H1 (cell line): ENCODE measurements around the gene TEAD1. TPM values are rescaled to one million over a fixed set of nuclear protein-coding genes. Genes with fewer than 3 reads are reported as not detected.
A peak's percentile ranks its signal among the peaks of the same experiment; 100 is the strongest.

Experiments used
- CTCF ChIA-PET: fragments of 300-600 bp; sonication (Branson Sonifier 250); formaldehyde crosslinking; loops from one replicate; lab custom pipeline; 2021; ENCODE audit not compliant: partially characterized antibody; lab: Charles Lee
- POLR2A ChIA-PET: fragments of 300-600 bp; sonication (Branson Sonifier 250); formaldehyde crosslinking; loops from one replicate; lab custom pipeline; 2021; ENCODE audit warnings: inconsistent platforms; ENCODE audit not compliant: partially characterized antibody; lab: Charles Lee
- DNase-seq, 2 experiments: peaks; one replicate each; pipeline versions ENCODE4 v3.0.0 to v3.0.0-alpha.2; 2010 to 2022; ENCODE audit warnings: low spot score in 2 of 2, low read depth in 1 of 2, mixed read lengths in 1 of 2
- FAIRE-seq: peaks from 2 replicates; lab custom pipeline; 2011; peaks lifted over from hg19 to GRCh38; lab: Jason Lieb, UNC
- H2AFZ ChIP-seq: 2 replicates; pipeline ENCODE4 v1.8.1; 2012; ENCODE audit warnings: low read length, inconsistent platforms
- H2AK5ac ChIP-seq: 2 replicates; pipeline ENCODE4 v1.6.1; 2013; ENCODE audit warnings: low read depth, low read length
- H2BK120ac ChIP-seq: replicated peaks from 2 replicates; pipeline ENCODE3; 2013; ENCODE audit warnings: low read depth, low read length, inconsistent platforms
- H2BK12ac ChIP-seq: 2 replicates; pipeline ENCODE4 v1.6.1; 2013; ENCODE audit warnings: low read depth, low read length
- H2BK15ac ChIP-seq: 2 replicates; pipeline ENCODE4 v1.6.1; 2013; ENCODE audit warnings: low read length
- H2BK20ac ChIP-seq: 2 replicates; pipeline ENCODE4 v1.6.1; 2013; ENCODE audit warnings: low read length
- H2BK5ac ChIP-seq: 2 replicates; pipeline ENCODE4 v1.6.1; 2013; ENCODE audit warnings: low read depth, low read length
- H3K14ac ChIP-seq: 2 replicates; pipeline ENCODE4 v1.6.1; 2013; ENCODE audit warnings: inconsistent platforms; ENCODE audit not compliant: insufficient read length
- H3K18ac ChIP-seq: 2 replicates; pipeline ENCODE4 v1.6.1; 2013; ENCODE audit warnings: low read length; ENCODE audit errors: extremely low read depth
- H3K23ac ChIP-seq: 2 replicates; pipeline ENCODE4 v1.6.1; 2013; ENCODE audit warnings: inconsistent platforms; ENCODE audit not compliant: insufficient read length
- H3K23me2 ChIP-seq: 2 replicates; pipeline ENCODE4 v1.6.1; 2013; ENCODE audit warnings: low read depth, low read length
- H3K27ac ChIP-seq: 2 replicates; pipeline ENCODE4 v1.6.1; 2011; ENCODE audit warnings: low read depth, low read length, inconsistent platforms
- H3K27me3 ChIP-seq, 4 experiments: replicated peaks in 1 of 4; 1 replicate in 1 of 4; 2 replicates in 3 of 4; pipeline versions ENCODE4 v1.6.1 to v1.8.1; 2011 to 2013; ENCODE audit warnings: low read length in 3 of 4, mild to moderate bottlenecking in 3 of 4, inconsistent platforms in 2 of 4, mixed read lengths in 2 of 4, moderate library complexity in 1 of 4; ENCODE audit not compliant: control insufficient read depth in 3 of 4, insufficient read depth in 3 of 4; ENCODE audit errors: extremely low read depth in 1 of 4
- H3K36me3 ChIP-seq, 4 experiments: 2 replicates each; pipeline versions ENCODE4 v1.6.1 to v1.8.1; 2011 to 2013; ENCODE audit warnings: mild to moderate bottlenecking in 4 of 4, low read length in 3 of 4, moderate library complexity in 2 of 4, control low read depth in 1 of 4, inconsistent platforms in 1 of 4; ENCODE audit not compliant: insufficient read depth in 4 of 4, control insufficient read depth in 2 of 4
- H3K4ac ChIP-seq: replicated peaks from 2 replicates; pipeline ENCODE3; 2013; ENCODE audit warnings: low read length, low read depth, mixed read lengths, inconsistent platforms; ENCODE audit not compliant: insufficient read length
- H3K4me1 ChIP-seq, 4 experiments: replicated peaks in 1 of 4; 1 replicate in 1 of 4; 2 replicates in 3 of 4; pipeline versions ENCODE4 v1.6.1 to v1.8.1; 2011 to 2013; ENCODE audit warnings: low read length in 3 of 4, inconsistent platforms in 2 of 4, mixed read lengths in 1 of 4; ENCODE audit not compliant: insufficient read depth in 4 of 4, control insufficient read depth in 3 of 4
- H3K4me2 ChIP-seq, 2 experiments: 2 replicates each; pipeline versions ENCODE4 v1.6.1 to v1.8.1; 2011 to 2013; ENCODE audit warnings: low read depth in 2 of 2, low read length in 2 of 2, control low read depth in 1 of 2, inconsistent platforms in 1 of 2, mild to moderate bottlenecking in 1 of 2; ENCODE audit not compliant: insufficient read depth in 1 of 2
- H3K4me3 ChIP-seq, 4 experiments: fragments of 200-600, 300-600 bp in 1 of 4; sonication (generic), shearing (Covaris generic), sonication (Bioruptor Twin) in 1 of 4; 2 replicates each; pipeline versions ENCODE4 v1.5.1 to v1.8.1; 2011 to 2016; ENCODE audit warnings: low read length in 4 of 4, low read depth in 3 of 4, control low read depth in 2 of 4, inconsistent platforms in 2 of 4, mild to moderate bottlenecking in 2 of 4, mixed read lengths in 1 of 4, moderate library complexity in 1 of 4; ENCODE audit not compliant: insufficient read depth in 2 of 4; ENCODE audit errors: extremely low read depth in 1 of 4
- H3K56ac ChIP-seq: replicated peaks from 2 replicates; pipeline ENCODE3; 2013; ENCODE audit warnings: low read depth, mild to moderate bottlenecking, mixed read lengths, low read length, inconsistent platforms; ENCODE audit not compliant: insufficient read length
- H3K79me1 ChIP-seq: 2 replicates; pipeline ENCODE4 v1.6.1; 2013; ENCODE audit warnings: low read depth, low read length, control low read depth
- H3K79me2 ChIP-seq, 2 experiments: 2 replicates each; pipeline versions ENCODE4 v1.6.1 to v1.8.1; 2012 to 2013; ENCODE audit warnings: low read length in 2 of 2, mild to moderate bottlenecking in 2 of 2, inconsistent platforms in 1 of 2; ENCODE audit not compliant: insufficient read depth in 2 of 2, control insufficient read depth in 1 of 2
- H3K9ac ChIP-seq, 4 experiments: replicated peaks in 1 of 4; 1 replicate in 1 of 4; 2 replicates in 3 of 4; pipeline versions ENCODE4 v1.6.1 to v1.8.1; 2011 to 2013; ENCODE audit warnings: low read depth in 3 of 4, low read length in 3 of 4, control low read depth in 2 of 4, mild to moderate bottlenecking in 2 of 4, moderate library complexity in 2 of 4, inconsistent platforms in 1 of 4; ENCODE audit errors: extremely low read depth in 1 of 4
- H3K9me3 ChIP-seq, 2 experiments: 2 replicates each; pipeline versions ENCODE4 v1.6.1 to v1.8.1; 2012 to 2013; ENCODE audit warnings: mild to moderate bottlenecking in 2 of 2, moderate library complexity in 2 of 2, control low read depth in 1 of 2, inconsistent platforms in 1 of 2, low read depth in 1 of 2, low read length in 1 of 2, mixed read lengths in 1 of 2; ENCODE audit not compliant: insufficient read depth in 2 of 2
- H4K20me1 ChIP-seq, 2 experiments: replicated peaks in 1 of 2; 2 replicates each; pipeline versions ENCODE3 to v1.8.1; 2011 to 2013; ENCODE audit warnings: inconsistent platforms in 2 of 2, low read length in 2 of 2, mild to moderate bottlenecking in 1 of 2; ENCODE audit not compliant: insufficient read depth in 2 of 2, control insufficient read depth in 1 of 2
- H4K5ac ChIP-seq: 2 replicates; pipeline ENCODE4 v1.6.1; 2013; ENCODE audit warnings: low read length, low read depth, mixed read lengths, inconsistent platforms; ENCODE audit not compliant: insufficient read length
- H4K8ac ChIP-seq: 2 replicates; pipeline ENCODE4 v1.8.0; 2013; ENCODE audit warnings: mild to moderate bottlenecking, moderate library complexity, low read length, inconsistent platforms; ENCODE audit not compliant: insufficient read depth; ENCODE audit errors: extremely low read depth
- H4K91ac ChIP-seq: replicated peaks from 2 replicates; pipeline ENCODE3; 2013; ENCODE audit warnings: low read length, mixed read lengths, inconsistent platforms; ENCODE audit not compliant: insufficient read length
- WGBS, 2 experiments: shearing (Covaris generic) in 1 of 2; methylation state at CpG; one replicate each; pipeline versions ENCODE4 v1.1.6 to v1.1.7; 2013 to 2015; ENCODE audit warnings: low lambda C conversion rate in 2 of 2, mixed read lengths in 2 of 2, inconsistent platforms in 1 of 2, low coverage in 1 of 2, missing lambda C conversion rate in 1 of 2; ENCODE audit not compliant: insufficient replicate concordance in 2 of 2, insufficient coverage in 1 of 2, insufficient read length in 1 of 2; ENCODE audit errors: extremely low coverage in 1 of 2, missing lambda C conversion rate in 1 of 2; 5-methylcytosine and 5-hydroxymethylcytosine counted together
- polyA plus RNA-seq, 7 experiments: library from polyadenylated mRNA; depleted of rRNA in 3 of 7; stranded (reverse) in 5 of 7; unstranded in 2 of 7; fragments of >200 nt in 5 of 7; fragments of 200-250 nt in 2 of 7; gene quantifications; 1 replicate in 5 of 7; 2 replicates in 1 of 7; 4 replicates in 1 of 7; pipeline versions ENCODE4 v1.2.1 to v1.2.3, GENCODE V29; 2011 to 2013; ENCODE audit warnings: missing spikeins in 2 of 7, mixed read lengths in 2 of 7
- total RNA-seq: library from RNA; stranded (reverse); fragmentation: NEBNext Ultra II Directional; extraction: Animal tissue kit (Norgen Biotek cat#: 25700); gene quantifications from 2 replicates; pipeline ENCODE4 v1.2.1, GENCODE V29; 2021

Gene TEAD1
- total and polyA plus RNA-seq, 2 of the 8 experiments (the other 6 are each of a cell fraction or from before 2014, with no cell fraction given): 15.6 to 67.4 TPM

DNA sequence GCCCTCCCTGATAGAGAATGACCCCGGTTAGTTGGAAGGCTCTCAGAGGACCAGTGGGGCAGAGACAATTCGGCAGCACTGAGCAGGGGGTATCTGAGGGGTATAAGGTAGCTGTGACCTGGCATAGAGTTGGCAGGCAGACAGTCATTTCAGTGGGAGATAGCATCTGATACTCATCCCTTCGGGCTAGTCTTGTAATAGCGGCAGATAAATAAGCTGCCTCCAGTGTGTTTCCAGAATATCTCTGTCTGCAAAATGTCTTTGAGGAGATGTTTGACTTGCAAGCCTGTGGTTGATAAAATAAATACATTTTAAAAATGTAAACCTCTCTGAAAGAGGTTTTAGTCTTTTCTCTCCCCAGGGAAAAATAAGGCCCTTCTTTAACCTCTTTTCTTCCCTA is 54.2 kb downstream of the TEAD1 start:
- peaks cover 7 to 25% (median 16%) of the 10 kb centered on the region in 4 experiments; a peak in 6 of 7 replicates for H3K4me1 ChIP-seq
- peaks cover 15 to 89% of the 10 kb centered on the region in 2 experiments for H3K79me2 ChIP-seq
- FAIRE-seq: no peak

More for the DNA sequence above, 54.2 kb downstream of the TEAD1 start:
- Histone ChIP-seq H2AK5ac (no peak overlapping the region; the same call in 1 of the 2 replicates), H4K5ac (no peak overlapping the region), H2BK5ac (no peak overlapping the region), H2BK15ac (no peak overlapping the region), H3K9me3 (no peaks in the 10 kb centered on the region), H3K23ac (no peak overlapping the region), H2BK12ac (no peak overlapping the region), H3K18ac (no peak overlapping the region), H3K4ac (no peak overlapping the region), H3K23me2 (no peaks in the 10 kb centered on the region; the same call in 1 of the 2 replicates), H4K20me1 (peaks cover 3 to 31% of the 10 kb centered on the region in 2 experiments), H2BK120ac (no peak overlapping the region), H3K9ac (no peak overlapping the region), H3K27me3 (no peaks in the 10 kb centered on the region; a peak in 1 of 7 replicates), H4K8ac (no peak overlapping the region), H3K36me3 (no peaks in the 10 kb centered on the region), H4K91ac (no peak overlapping the region), H3K79me1 (peaks cover 6% of the 10 kb centered on the region), H2BK20ac (no peak overlapping the region), H3K4me2 (peak overlapping the region in 1 of 2 experiments; percentile 6; a peak in 1 of 4 replicates), H3K14ac (no peak overlapping the region), H3K27ac (no peak overlapping the region), H3K56ac (no peak overlapping the region), H2AFZ (no peak overlapping the region), H3K4me3 (no peak overlapping the region)
- POLR2A ChIA-PET: interaction anchor here (0.7 to 1.3 kb wide), 2 partner anchors 9 to 17 kb away, joined by 3 to 4 read pairs; no protein-coding TSS in a partner anchor
- no peak for DNase-seq
- CTCF ChIA-PET: interaction anchor here (1.3 kb wide), 2 partner anchors 17 to 165 kb away, joined by 3 to 4 read pairs; no protein-coding TSS in a partner anchor
- 82% methylated on average over 4 of the region's 4 CpGs; no CpG with 5 or more reads in 1 of the 2 experiments for WGBS, 2 experiments
